HCT116 (cell line): ENCODE measurements around the gene WDR72.

Source experiments
- CEBPB ChIP-seq: IDR thresholded peaks from 2 replicates; pipeline ENCODE4 v1.6.1; 2012; ENCODE audit warnings: low read depth
- EZH2 ChIP-seq: fragments of 200-600 bp; sonication (generic); IDR thresholded peaks from 2 replicates; pipeline ENCODE4 v1.6.1; 2017; ENCODE audit warnings: antibody characterized with exemption, mixed run types
- EZH2phosphoT487 ChIP-seq: fragments of 200-600 bp; IDR thresholded peaks from 2 replicates; pipeline ENCODE4 v1.6.1; 2018; ENCODE audit warnings: antibody characterized with exemption, borderline replicate concordance
- JUND ChIP-seq: IDR thresholded peaks from 2 replicates; pipeline ENCODE4 v1.6.1; 2012
- POLR2A ChIP-seq: IDR thresholded peaks from 2 replicates; pipeline ENCODE4 v1.7.0; 2011; ENCODE audit warnings: borderline replicate concordance; ENCODE audit not compliant: insufficient read depth, insufficient read length; ENCODE audit errors: extremely low read depth
- POLR2AphosphoS5 ChIP-seq: IDR thresholded peaks from 2 replicates; pipeline ENCODE4 v1.6.1; 2011; ENCODE audit warnings: mild to moderate bottlenecking, low read depth, low read length, moderate library complexity
- RAD21 ChIP-seq: IDR thresholded peaks from 2 replicates; pipeline ENCODE4 v1.6.1; 2012; ENCODE audit warnings: low read depth, mild to moderate bottlenecking
- SP1 ChIP-seq: IDR thresholded peaks from 2 replicates; pipeline ENCODE4 v1.6.1; 2012; ENCODE audit warnings: low read depth
- ZNF274 ChIP-seq: fragments of 200-500 bp; sonication (Bioruptor generic); IDR thresholded peaks from 2 replicates; pipeline ENCODE4 v1.6.1; 2014; ENCODE audit warnings: mild to moderate bottlenecking, low read depth, low read length, inconsistent platforms
- TF ChIP-seq, protein P1 (sequence below), 3 experiments: fragments of 200-600 bp in 1 of 3; sonication (generic) in 1 of 3; IDR thresholded peaks in 2 of 3; conservative IDR thresholded peaks in 1 of 3; 2 replicates each; pipeline ENCODE4 v1.5.1; 2012 to 2017; ENCODE audit warnings: low read depth in 2 of 3, low read length in 2 of 3, antibody characterized with exemption in 1 of 3, borderline replicate concordance in 1 of 3, control low read depth in 1 of 3, mild to moderate bottlenecking in 1 of 3, mixed read lengths in 1 of 3, mixed run types in 1 of 3, moderate library complexity in 1 of 3; ENCODE audit not compliant: insufficient read depth in 1 of 3
- TF ChIP-seq, protein P2 (sequence below): IDR thresholded peaks from 2 replicates; pipeline ENCODE4 v1.6.1; 2012
- TF ChIP-seq, protein P3 (sequence below): IDR thresholded peaks from 2 replicates; pipeline ENCODE4 v1.6.1; 2012; ENCODE audit warnings: low read depth

DNA sequence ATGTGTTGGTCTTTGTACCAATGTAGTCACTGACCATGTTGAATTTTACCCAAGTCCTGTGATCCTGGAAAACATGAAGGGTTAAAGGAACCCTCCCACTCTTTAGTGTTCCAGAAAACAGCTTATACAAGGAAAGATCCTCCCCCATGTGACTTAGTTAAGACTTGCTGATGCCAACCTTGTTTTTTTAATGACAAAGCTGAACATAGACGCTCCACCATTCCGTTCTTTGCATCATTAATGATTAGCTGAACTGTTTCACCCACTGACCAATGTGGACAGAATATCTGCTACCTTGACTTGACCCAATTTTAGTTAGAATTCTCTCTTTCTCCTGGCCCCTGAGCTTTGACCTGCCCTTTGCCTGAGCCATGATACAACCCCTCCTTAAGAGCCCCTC is 3.5 kb upstream of the WDR72 start:
- TF ChIP-seq, protein P1, sequence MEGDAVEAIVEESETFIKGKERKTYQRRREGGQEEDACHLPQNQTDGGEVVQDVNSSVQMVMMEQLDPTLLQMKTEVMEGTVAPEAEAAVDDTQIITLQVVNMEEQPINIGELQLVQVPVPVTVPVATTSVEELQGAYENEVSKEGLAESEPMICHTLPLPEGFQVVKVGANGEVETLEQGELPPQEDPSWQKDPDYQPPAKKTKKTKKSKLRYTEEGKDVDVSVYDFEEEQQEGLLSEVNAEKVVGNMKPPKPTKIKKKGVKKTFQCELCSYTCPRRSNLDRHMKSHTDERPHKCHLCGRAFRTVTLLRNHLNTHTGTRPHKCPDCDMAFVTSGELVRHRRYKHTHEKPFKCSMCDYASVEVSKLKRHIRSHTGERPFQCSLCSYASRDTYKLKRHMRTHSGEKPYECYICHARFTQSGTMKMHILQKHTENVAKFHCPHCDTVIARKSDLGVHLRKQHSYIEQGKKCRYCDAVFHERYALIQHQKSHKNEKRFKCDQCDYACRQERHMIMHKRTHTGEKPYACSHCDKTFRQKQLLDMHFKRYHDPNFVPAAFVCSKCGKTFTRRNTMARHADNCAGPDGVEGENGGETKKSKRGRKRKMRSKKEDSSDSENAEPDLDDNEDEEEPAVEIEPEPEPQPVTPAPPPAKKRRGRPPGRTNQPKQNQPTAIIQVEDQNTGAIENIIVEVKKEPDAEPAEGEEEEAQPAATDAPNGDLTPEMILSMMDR (IDR thresholded peaks at IDR 0.05 in 2 of 3, conservative IDR thresholded peaks at IDR 0.05 in 1 of 3; ENCODE audit: borderline replicate concordance in 1 of 3, insufficient read depth in 1 of 3, low read depth in 2 of 3, low read length in 2 of 3) = no peak
- TF ChIP-seq POLR2A = no peak
- no peak for TF ChIP-seq EZH2phosphoT487
- TF ChIP-seq JUND = no peak
- TF ChIP-seq POLR2AphosphoS5 = no peak
- no peak for TF ChIP-seq EZH2
- TF ChIP-seq ZNF274 = no peak
- TF ChIP-seq, protein P2, sequence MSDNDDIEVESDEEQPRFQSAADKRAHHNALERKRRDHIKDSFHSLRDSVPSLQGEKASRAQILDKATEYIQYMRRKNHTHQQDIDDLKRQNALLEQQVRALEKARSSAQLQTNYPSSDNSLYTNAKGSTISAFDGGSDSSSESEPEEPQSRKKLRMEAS = no peak
- no peak for TF ChIP-seq SP1
- no peak for TF ChIP-seq RAD21
- TF ChIP-seq, protein P3, sequence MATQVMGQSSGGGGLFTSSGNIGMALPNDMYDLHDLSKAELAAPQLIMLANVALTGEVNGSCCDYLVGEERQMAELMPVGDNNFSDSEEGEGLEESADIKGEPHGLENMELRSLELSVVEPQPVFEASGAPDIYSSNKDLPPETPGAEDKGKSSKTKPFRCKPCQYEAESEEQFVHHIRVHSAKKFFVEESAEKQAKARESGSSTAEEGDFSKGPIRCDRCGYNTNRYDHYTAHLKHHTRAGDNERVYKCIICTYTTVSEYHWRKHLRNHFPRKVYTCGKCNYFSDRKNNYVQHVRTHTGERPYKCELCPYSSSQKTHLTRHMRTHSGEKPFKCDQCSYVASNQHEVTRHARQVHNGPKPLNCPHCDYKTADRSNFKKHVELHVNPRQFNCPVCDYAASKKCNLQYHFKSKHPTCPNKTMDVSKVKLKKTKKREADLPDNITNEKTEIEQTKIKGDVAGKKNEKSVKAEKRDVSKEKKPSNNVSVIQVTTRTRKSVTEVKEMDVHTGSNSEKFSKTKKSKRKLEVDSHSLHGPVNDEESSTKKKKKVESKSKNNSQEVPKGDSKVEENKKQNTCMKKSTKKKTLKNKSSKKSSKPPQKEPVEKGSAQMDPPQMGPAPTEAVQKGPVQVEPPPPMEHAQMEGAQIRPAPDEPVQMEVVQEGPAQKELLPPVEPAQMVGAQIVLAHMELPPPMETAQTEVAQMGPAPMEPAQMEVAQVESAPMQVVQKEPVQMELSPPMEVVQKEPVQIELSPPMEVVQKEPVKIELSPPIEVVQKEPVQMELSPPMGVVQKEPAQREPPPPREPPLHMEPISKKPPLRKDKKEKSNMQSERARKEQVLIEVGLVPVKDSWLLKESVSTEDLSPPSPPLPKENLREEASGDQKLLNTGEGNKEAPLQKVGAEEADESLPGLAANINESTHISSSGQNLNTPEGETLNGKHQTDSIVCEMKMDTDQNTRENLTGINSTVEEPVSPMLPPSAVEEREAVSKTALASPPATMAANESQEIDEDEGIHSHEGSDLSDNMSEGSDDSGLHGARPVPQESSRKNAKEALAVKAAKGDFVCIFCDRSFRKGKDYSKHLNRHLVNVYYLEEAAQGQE = no peak
- TF ChIP-seq CEBPB = no peak
